ENCODE data around the gene TEX13A. TPM values are rescaled to one million over a fixed set of nuclear protein-coding genes. Genes with fewer than 3 reads are reported as not detected.

TEX13A gene
- total RNA-seq, 2 donors from 2014 or later = not detected

DNA sequence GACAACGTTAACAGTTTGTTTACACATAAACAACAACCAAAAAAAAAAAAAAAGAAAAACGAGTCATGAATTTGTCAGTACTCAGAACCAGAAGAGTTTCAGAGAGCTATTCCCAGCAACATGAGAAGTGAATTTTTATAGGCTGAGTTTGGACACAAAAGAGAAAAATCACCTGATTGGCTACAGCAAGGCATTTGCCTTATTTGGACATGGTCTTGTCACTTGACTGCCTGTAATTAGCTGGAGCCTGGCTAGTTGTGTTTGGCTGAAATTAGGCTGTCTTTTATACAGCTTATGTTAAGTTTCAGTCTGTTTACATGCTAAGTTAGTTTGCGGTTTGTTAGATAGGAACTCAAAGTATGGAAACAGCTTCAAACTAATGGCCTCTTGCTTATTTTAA, 880 bp upstream of the TEX13A start:
- no peaks in the 10 kb centered on the region for H3K36me3 ChIP-seq (ENCODE audit: control insufficient read depth, insufficient read depth, low read length)
- H3K4me3 ChIP-seq (ENCODE audit: low read length) = no peak overlapping the region
- no peak overlapping the region for H3K27ac Mint-ChIP-seq
- TF ChIP-seq, protein P1, sequence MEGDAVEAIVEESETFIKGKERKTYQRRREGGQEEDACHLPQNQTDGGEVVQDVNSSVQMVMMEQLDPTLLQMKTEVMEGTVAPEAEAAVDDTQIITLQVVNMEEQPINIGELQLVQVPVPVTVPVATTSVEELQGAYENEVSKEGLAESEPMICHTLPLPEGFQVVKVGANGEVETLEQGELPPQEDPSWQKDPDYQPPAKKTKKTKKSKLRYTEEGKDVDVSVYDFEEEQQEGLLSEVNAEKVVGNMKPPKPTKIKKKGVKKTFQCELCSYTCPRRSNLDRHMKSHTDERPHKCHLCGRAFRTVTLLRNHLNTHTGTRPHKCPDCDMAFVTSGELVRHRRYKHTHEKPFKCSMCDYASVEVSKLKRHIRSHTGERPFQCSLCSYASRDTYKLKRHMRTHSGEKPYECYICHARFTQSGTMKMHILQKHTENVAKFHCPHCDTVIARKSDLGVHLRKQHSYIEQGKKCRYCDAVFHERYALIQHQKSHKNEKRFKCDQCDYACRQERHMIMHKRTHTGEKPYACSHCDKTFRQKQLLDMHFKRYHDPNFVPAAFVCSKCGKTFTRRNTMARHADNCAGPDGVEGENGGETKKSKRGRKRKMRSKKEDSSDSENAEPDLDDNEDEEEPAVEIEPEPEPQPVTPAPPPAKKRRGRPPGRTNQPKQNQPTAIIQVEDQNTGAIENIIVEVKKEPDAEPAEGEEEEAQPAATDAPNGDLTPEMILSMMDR (conservative IDR thresholded peaks at IDR 0.05) = no peak
- 95% methylated on average over 2 of the region's 3 CpGs; no CpG with 5 or more reads in 1 of the 2 experiments for WGBS, 2 experiments (ENCODE audit: insufficient coverage in 1 of 2, insufficient read length in 1 of 2)
- H3K27me3 ChIP-seq (ENCODE audit: control insufficient read depth, insufficient read depth, low read length, poor library complexity, severe bottlenecking) = no peaks in the 10 kb centered on the region
- no peak for DNase-seq
- H3K27me3 Mint-ChIP-seq (ENCODE audit: insufficient read depth) = no peaks in the 10 kb centered on the region
- H3K36me3 Mint-ChIP-seq (ENCODE audit: low read depth) = no peaks in the 10 kb centered on the region
- H3K4me1 Mint-ChIP-seq = no peaks in the 10 kb centered on the region
- H3K9me3 ChIP-seq (ENCODE audit: control insufficient read depth, low read length) = no peaks in the 10 kb centered on the region
- peaks cover 60% of the 10 kb centered on the region for H3K9me3 Mint-ChIP-seq
- no peak overlapping the region for H3K4me3 Mint-ChIP-seq
- no peak overlapping the region for H3K9ac ChIP-seq (ENCODE audit: extremely low read depth, low read length, poor library complexity, severe bottlenecking)
- H3K4me1 ChIP-seq (ENCODE audit: control insufficient read depth, insufficient read depth, low read length) = no peaks in the 10 kb centered on the region
- H3K27ac ChIP-seq (ENCODE audit: low read depth, low read length) = no peak overlapping the region

DNA sequence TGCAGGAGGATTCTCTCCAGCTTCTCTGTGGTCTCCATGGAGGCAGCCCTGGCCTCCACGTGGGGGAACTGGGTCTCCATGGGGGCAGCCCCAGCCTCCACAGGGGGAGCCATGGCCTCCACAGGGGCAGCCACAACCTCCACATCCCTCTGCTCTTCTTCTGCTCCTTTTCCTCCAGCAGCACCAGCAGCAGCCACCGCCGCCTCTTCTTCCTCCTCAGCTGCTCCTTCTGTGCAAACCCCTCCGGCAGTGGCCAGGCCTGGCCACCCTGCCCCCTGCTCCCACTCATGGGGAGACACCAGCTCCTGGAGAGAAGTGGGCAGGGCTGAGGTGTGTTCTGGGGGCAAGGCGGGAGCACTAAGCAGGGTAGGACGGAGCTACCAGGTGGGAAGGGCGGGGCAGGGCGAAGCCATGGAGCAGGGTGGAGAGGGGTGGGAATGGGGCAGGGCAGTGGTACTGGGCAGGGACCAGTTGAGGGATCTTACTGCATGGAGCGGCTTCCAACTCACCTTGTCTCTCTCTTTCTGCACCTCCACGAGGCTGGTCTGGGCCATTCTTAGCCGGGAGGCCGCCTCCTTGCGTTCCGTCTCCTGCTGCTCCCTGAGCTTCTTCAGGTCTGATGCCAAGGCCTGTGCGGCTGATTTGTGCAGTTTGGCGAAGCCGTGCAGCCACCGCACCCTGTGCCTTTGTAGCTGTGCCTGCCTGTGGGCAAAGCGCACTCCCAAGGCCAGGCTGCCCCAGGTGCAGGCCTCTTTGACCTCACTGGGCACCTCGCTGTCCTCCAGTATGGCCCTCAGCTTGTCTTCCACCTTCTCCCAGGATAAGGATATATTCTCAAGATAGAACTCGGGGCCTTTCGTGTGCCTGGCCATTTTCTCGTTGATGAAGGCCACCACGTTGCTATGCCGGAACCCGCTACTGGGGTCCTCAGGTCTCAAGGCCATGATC, 766 bp downstream of the TEX13A start:
- H3K27ac Mint-ChIP-seq = no peak overlapping the region
- TF ChIP-seq, protein P1 (conservative IDR thresholded peaks at IDR 0.05) = no peak
- Histone ChIP-seq H3K9me3 (ENCODE audit: control insufficient read depth, low read length) (no peaks in the 10 kb centered on the region), H3K4me3 (ENCODE audit: low read length) (no peak overlapping the region), H3K27ac (ENCODE audit: low read depth, low read length) (no peak overlapping the region), H3K9ac (ENCODE audit: extremely low read depth, low read length, poor library complexity, severe bottlenecking) (no peak overlapping the region), H3K27me3 (ENCODE audit: control insufficient read depth, insufficient read depth, low read length, poor library complexity, severe bottlenecking) (no peaks in the 10 kb centered on the region), H3K36me3 (ENCODE audit: control insufficient read depth, insufficient read depth, low read length) (no peaks in the 10 kb centered on the region), H3K4me1 (ENCODE audit: control insufficient read depth, insufficient read depth, low read length) (no peaks in the 10 kb centered on the region)
- H3K9me3 Mint-ChIP-seq = peaks cover 71% of the 10 kb centered on the region
- H3K4me3 Mint-ChIP-seq = no peak overlapping the region
- no peak for DNase-seq
- H3K4me1 Mint-ChIP-seq = no peaks in the 10 kb centered on the region
- H3K27me3 Mint-ChIP-seq (ENCODE audit: insufficient read depth) = peaks cover 2% of the 10 kb centered on the region
- WGBS, 2 experiments (ENCODE audit: insufficient coverage in 1 of 2, insufficient read length in 1 of 2) = 95% methylated on average over 25 of the region's 26 CpGs; no CpG with 5 or more reads in 1 of the 2 experiments
- no peaks in the 10 kb centered on the region for H3K36me3 Mint-ChIP-seq (ENCODE audit: low read depth)

DNA sequence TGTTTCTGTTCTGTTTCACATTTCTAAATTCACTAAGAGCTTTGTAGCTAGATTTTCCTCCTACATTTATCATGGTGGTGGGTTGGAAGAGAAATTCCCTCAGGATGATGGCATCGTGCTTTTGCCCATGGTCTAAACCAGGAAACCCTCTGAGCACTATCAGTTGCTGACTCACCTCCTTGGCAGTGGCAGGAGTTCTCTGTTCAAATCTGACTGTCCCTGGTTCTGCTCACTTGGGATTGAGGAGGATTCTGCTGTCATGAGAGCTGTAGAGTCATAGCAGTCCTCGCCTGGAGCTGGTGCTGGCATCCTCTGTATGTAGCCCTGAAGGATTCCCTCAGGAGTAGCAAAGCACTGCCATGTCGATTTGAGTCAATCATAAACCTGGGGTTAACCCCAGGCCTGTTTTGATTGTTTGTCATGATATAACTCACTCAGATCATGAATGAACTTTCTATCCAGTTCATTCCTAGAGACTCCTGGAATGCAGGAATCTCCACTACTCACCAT, 9.4 kb downstream of the TEX13A start:
- no peak for DNase-seq
- Mint-ChIP-seq H3K36me3 (ENCODE audit: low read depth) (no peaks in the 10 kb centered on the region), H3K4me3 (no peak overlapping the region), H3K27ac (no peak overlapping the region), H3K9me3 (peaks cover 44% of the 10 kb centered on the region), H3K4me1 (no peaks in the 10 kb centered on the region), H3K27me3 (ENCODE audit: insufficient read depth) (peaks cover 2% of the 10 kb centered on the region)
- TF ChIP-seq, protein P1 (conservative IDR thresholded peaks at IDR 0.05) = no peak
- 92% methylated on average over 3 of the region's 3 CpGs; no CpG with 5 or more reads in 1 of the 2 experiments for WGBS, 2 experiments (ENCODE audit: insufficient coverage in 1 of 2, insufficient read length in 1 of 2)
- H3K4me1 ChIP-seq (ENCODE audit: control insufficient read depth, insufficient read depth, low read length) = no peaks in the 10 kb centered on the region
- H3K27ac ChIP-seq (ENCODE audit: low read depth, low read length) = no peak overlapping the region
- no peaks in the 10 kb centered on the region for H3K36me3 ChIP-seq (ENCODE audit: control insufficient read depth, insufficient read depth, low read length)
- no peaks in the 10 kb centered on the region for H3K9me3 ChIP-seq (ENCODE audit: control insufficient read depth, low read length)
- no peak overlapping the region for H3K4me3 ChIP-seq (ENCODE audit: low read length)
- no peaks in the 10 kb centered on the region for H3K27me3 ChIP-seq (ENCODE audit: control insufficient read depth, insufficient read depth, low read length, poor library complexity, severe bottlenecking)
- H3K9ac ChIP-seq (ENCODE audit: extremely low read depth, low read length, poor library complexity, severe bottlenecking) = no peak overlapping the region

Data from endodermal cell (in vitro differentiated cells).